GM12891 (cell line): ENCODE measurements around the gene RFNG.

Experiments
- POLR2A ChIP-seq: IDR thresholded peaks from 2 replicates; pipeline ENCODE4 v1.6.1; 2011; ENCODE audit warnings: low read depth, low read length, control low read depth
- POLR2AphosphoS5 ChIP-seq: IDR thresholded peaks from 2 replicates; pipeline ENCODE4 v1.6.1; 2011; ENCODE audit warnings: low read depth, low read length, control low read depth

GRCh38 chr17:82042649-82043048 lies 9.0 kb downstream of the RFNG start:
- TF ChIP-seq POLR2AphosphoS5 (no peak), POLR2A (no peak)
